Germinal center (tissue), 1 donor: ENCODE measurements around the gene HPD.

ENCODE experiments used
- DNase-seq: peaks from one replicate; pipeline ENCODE4 v3.0.0; 2012; ENCODE audit warnings: mixed read lengths, low spot score

The HPD gene

GRCh38 chr12:121828306-121828705 is 30.4 kb downstream of the HPD start:
- no peak for DNase-seq

GRCh38 chr12:121827351-121828099 is 31.1 kb downstream of the HPD start:
- DNase-seq = no peak

- no peak for DNase-seq
These were observed 32.1 kb downstream of the HPD start for GRCh38 chr12:121826318-121827150.

GRCh38 chr12:121825041-121825523 is 33.6 kb downstream of the HPD start:
- DNase-seq = no peak

GRCh38 chr12:121823727-121824115 is 34.9 kb downstream of the HPD start:
- DNase-seq = no peak

- DNase-seq = no peak
These were observed 35.4 kb downstream of the HPD start for GRCh38 chr12:121823101-121823726.

- no peak for DNase-seq
These were observed 36.1 kb downstream of the HPD start for GRCh38 chr12:121822393-121823100.

- no peak for DNase-seq
These were observed 38.6 kb downstream of the HPD start for GRCh38 chr12:121820056-121820455.

GRCh38 chr12:121819212-121819949 is 39.3 kb downstream of the HPD start:
- no peak for DNase-seq

GRCh38 chr12:121817648-121818043 is 41.0 kb downstream of the HPD start:
- no peak for DNase-seq

- DNase-seq = no peak
These were observed 41.6 kb downstream of the HPD start for GRCh38 chr12:121816925-121817647.

- no peak for DNase-seq
These were observed 43.4 kb downstream of the HPD start for GRCh38 chr12:121815263-121815662.

- DNase-seq = no peak
These were observed 44.1 kb downstream of the HPD start for GRCh38 chr12:121814429-121815119.

- no peak for DNase-seq
These were observed 44.7 kb downstream of the HPD start for GRCh38 chr12:121813951-121814350.

GRCh38 chr12:121812921-121813896 is 45.5 kb downstream of the HPD start:
- DNase-seq = no peak

GRCh38 chr12:121812320-121812871 is 46.3 kb downstream of the HPD start:
- DNase-seq = peak; percentile 59

- peak; percentile 80 for DNase-seq
These were observed 47.0 kb downstream of the HPD start for GRCh38 chr12:121811434-121812319.
